ENCODE results near the gene WDR43.
"Not testable (repeated sequence)": the region's sequence is repeated elsewhere in the genome, so short reads cannot be mapped to it uniquely, and the experiment has no call there.

WDR43 gene

GRCh38 chr2:28976584-28976983 is 82.1 kb downstream of the WDR43 start:
- no peaks in the 10 kb centered on the region for H3K9me2 ChIP-seq (replicated peaks; ENCODE audit: control insufficient read depth, low read length)
- H3F3A ChIP-seq (ENCODE audit: control insufficient read depth, insufficient read depth) = no peaks in the 10 kb centered on the region
- H3K4me1 ChIP-seq (ENCODE audit: control insufficient read depth, low read length) = no peaks in the 10 kb centered on the region
- H3K27me3 ChIP-seq (ENCODE audit: control insufficient read depth, low read length) = no peaks in the 10 kb centered on the region
- H3K4me3 ChIP-seq (ENCODE audit: low read length) = no peak overlapping the region
- no peak overlapping the region for H3K4me2 ChIP-seq (ENCODE audit: low read length)
- no peaks in the 10 kb centered on the region for H3K79me2 ChIP-seq (ENCODE audit: control insufficient read depth, low read length)
- TF ChIP-seq EZH2phosphoT487 (IDR thresholded peaks at IDR 0.05; ENCODE audit: borderline replicate concordance, low read length) = no peak
- TF ChIP-seq, protein P1, sequence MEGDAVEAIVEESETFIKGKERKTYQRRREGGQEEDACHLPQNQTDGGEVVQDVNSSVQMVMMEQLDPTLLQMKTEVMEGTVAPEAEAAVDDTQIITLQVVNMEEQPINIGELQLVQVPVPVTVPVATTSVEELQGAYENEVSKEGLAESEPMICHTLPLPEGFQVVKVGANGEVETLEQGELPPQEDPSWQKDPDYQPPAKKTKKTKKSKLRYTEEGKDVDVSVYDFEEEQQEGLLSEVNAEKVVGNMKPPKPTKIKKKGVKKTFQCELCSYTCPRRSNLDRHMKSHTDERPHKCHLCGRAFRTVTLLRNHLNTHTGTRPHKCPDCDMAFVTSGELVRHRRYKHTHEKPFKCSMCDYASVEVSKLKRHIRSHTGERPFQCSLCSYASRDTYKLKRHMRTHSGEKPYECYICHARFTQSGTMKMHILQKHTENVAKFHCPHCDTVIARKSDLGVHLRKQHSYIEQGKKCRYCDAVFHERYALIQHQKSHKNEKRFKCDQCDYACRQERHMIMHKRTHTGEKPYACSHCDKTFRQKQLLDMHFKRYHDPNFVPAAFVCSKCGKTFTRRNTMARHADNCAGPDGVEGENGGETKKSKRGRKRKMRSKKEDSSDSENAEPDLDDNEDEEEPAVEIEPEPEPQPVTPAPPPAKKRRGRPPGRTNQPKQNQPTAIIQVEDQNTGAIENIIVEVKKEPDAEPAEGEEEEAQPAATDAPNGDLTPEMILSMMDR (IDR thresholded peaks at IDR 0.05; ENCODE audit: low read depth, low read length, poor library complexity, severe bottlenecking) = no peak
- H3K9me3 ChIP-seq (ENCODE audit: control insufficient read depth, insufficient read depth, low read length) = no peaks in the 10 kb centered on the region
- H3K27ac ChIP-seq (ENCODE audit: low read depth, low read length) = no peak overlapping the region
- no peaks in the 10 kb centered on the region for H3K36me3 ChIP-seq (ENCODE audit: control insufficient read depth, low read length)
- H4K20me1 ChIP-seq (ENCODE audit: control insufficient read depth, insufficient read depth, low read depth, low read length) = no peaks in the 10 kb centered on the region

GRCh38 chr2:28977176-28977875 is 82.9 kb downstream of the WDR43 start:
- H3K4me3 ChIP-seq (ENCODE audit: low read length) = no peak overlapping the region
- TF ChIP-seq EZH2phosphoT487 (IDR thresholded peaks at IDR 0.05; ENCODE audit: borderline replicate concordance, low read length) = no peak
- TF ChIP-seq, protein P1 (IDR thresholded peaks at IDR 0.05; ENCODE audit: low read depth, low read length, poor library complexity, severe bottlenecking) = no peak
- no peak overlapping the region for H3K4me2 ChIP-seq (ENCODE audit: low read length)
- H3K27ac ChIP-seq (ENCODE audit: low read depth, low read length) = no peak overlapping the region
- H3K27me3 ChIP-seq (ENCODE audit: control insufficient read depth, low read length) = no peaks in the 10 kb centered on the region
- H3K79me2 ChIP-seq (ENCODE audit: control insufficient read depth, low read length) = no peaks in the 10 kb centered on the region
- H3F3A ChIP-seq (ENCODE audit: control insufficient read depth, insufficient read depth) = no peaks in the 10 kb centered on the region
- no peaks in the 10 kb centered on the region for H4K20me1 ChIP-seq (ENCODE audit: control insufficient read depth, insufficient read depth, low read depth, low read length)
- H3K36me3 ChIP-seq (ENCODE audit: control insufficient read depth, low read length) = no peaks in the 10 kb centered on the region
- H3K4me1 ChIP-seq (ENCODE audit: control insufficient read depth, low read length) = no peaks in the 10 kb centered on the region
- no peaks in the 10 kb centered on the region for H3K9me3 ChIP-seq (ENCODE audit: control insufficient read depth, insufficient read depth, low read length)
- H3K9me2 ChIP-seq (replicated peaks; ENCODE audit: control insufficient read depth, low read length) = no peaks in the 10 kb centered on the region

- H3K79me2 ChIP-seq (ENCODE audit: control insufficient read depth, low read length) = not testable (repeated sequence)
Observed at GRCh38 chr2:28978001-28978400, 83.5 kb downstream of the WDR43 start.

GRCh38 chr2:28978606-28979005 is 84.1 kb downstream of the WDR43 start:
- TF ChIP-seq EZH2phosphoT487 (IDR thresholded peaks at IDR 0.05; ENCODE audit: borderline replicate concordance, low read length) = no peak
- TF ChIP-seq, protein P1 (IDR thresholded peaks at IDR 0.05; ENCODE audit: low read depth, low read length, poor library complexity, severe bottlenecking) = no peak
- H3K4me2 ChIP-seq (ENCODE audit: low read length) = no peak overlapping the region
- H3K4me3 ChIP-seq (ENCODE audit: low read length) = no peak overlapping the region
- no peak overlapping the region for H3K27ac ChIP-seq (ENCODE audit: low read depth, low read length)
- H3K9me2 ChIP-seq (replicated peaks; ENCODE audit: control insufficient read depth, low read length) = no peaks in the 10 kb centered on the region
- no peaks in the 10 kb centered on the region for H3K79me2 ChIP-seq (ENCODE audit: control insufficient read depth, low read length)
- no peaks in the 10 kb centered on the region for H3K27me3 ChIP-seq (ENCODE audit: control insufficient read depth, low read length)
- H3K9me3 ChIP-seq (ENCODE audit: control insufficient read depth, insufficient read depth, low read length) = no peaks in the 10 kb centered on the region
- no peaks in the 10 kb centered on the region for H3K36me3 ChIP-seq (ENCODE audit: control insufficient read depth, low read length)
- H4K20me1 ChIP-seq (ENCODE audit: control insufficient read depth, insufficient read depth, low read depth, low read length) = no peaks in the 10 kb centered on the region
- H3F3A ChIP-seq (ENCODE audit: control insufficient read depth, insufficient read depth) = no peaks in the 10 kb centered on the region
- no peaks in the 10 kb centered on the region for H3K4me1 ChIP-seq (ENCODE audit: control insufficient read depth, low read length)

More at GRCh38 chr2:28978001-28978400, 83.5 kb downstream of the WDR43 start:
- H3K36me3 ChIP-seq (ENCODE audit: control insufficient read depth, low read length); H3K4me3 ChIP-seq (ENCODE audit: low read length); H3K9me3 ChIP-seq (ENCODE audit: control insufficient read depth, insufficient read depth, low read length); H3K27me3 ChIP-seq (ENCODE audit: control insufficient read depth, low read length); H4K20me1 ChIP-seq (ENCODE audit: control insufficient read depth, insufficient read depth, low read depth, low read length); H3F3A ChIP-seq (ENCODE audit: control insufficient read depth, insufficient read depth); H3K4me2 ChIP-seq (ENCODE audit: low read length); H3K27ac ChIP-seq (ENCODE audit: low read depth, low read length); H3K4me1 ChIP-seq (ENCODE audit: control insufficient read depth, low read length); H3K9me2 ChIP-seq (replicated peaks; ENCODE audit: control insufficient read depth, low read length): not testable (repeated sequence)
